Fibroblast of skin of right biceps (primary cell): ENCODE data around the gene RTN4RL1.

Experiments
- DNase-seq: peaks from one replicate; pipeline ENCODE4 v3.0.0-alpha.2; 2013

Gene RTN4RL1

GRCh38 chr17:1946021-1946932, 78.9 kb downstream of the RTN4RL1 start:
- DNase-seq = no peak

- no peak for DNase-seq
Measured at GRCh38 chr17:1945621-1946020, 79.5 kb downstream of the RTN4RL1 start.

GRCh38 chr17:1943436-1943831, 81.7 kb downstream of the RTN4RL1 start:
- no peak for DNase-seq

GRCh38 chr17:1942666-1943435, 82.3 kb downstream of the RTN4RL1 start:
- DNase-seq = no peak

GRCh38 chr17:1942066-1942365, 83.1 kb downstream of the RTN4RL1 start:
- DNase-seq = no peak

- DNase-seq = no peak
Measured at GRCh38 chr17:1941272-1942065, 83.7 kb downstream of the RTN4RL1 start.

- no peak for DNase-seq
Measured at GRCh38 chr17:1940810-1941185, 84.3 kb downstream of the RTN4RL1 start.

- DNase-seq = no peak
Measured at GRCh38 chr17:1939981-1940809, 84.9 kb downstream of the RTN4RL1 start.

GRCh38 chr17:1937461-1937860, 87.7 kb downstream of the RTN4RL1 start:
- DNase-seq = no peak

- no peak for DNase-seq
Measured at GRCh38 chr17:1936766-1937165, 88.4 kb downstream of the RTN4RL1 start.

- DNase-seq = no peak
Measured at GRCh38 chr17:1934901-1935300, 90.2 kb downstream of the RTN4RL1 start.

- no peak for DNase-seq
Measured at GRCh38 chr17:1933875-1934715, 91.0 kb downstream of the RTN4RL1 start.

- DNase-seq = peak; percentile 30
Measured at GRCh38 chr17:1931844-1932579, 93.1 kb downstream of the RTN4RL1 start.

- DNase-seq = no peak
Measured at GRCh38 chr17:1930337-1930645, 94.8 kb downstream of the RTN4RL1 start.

GRCh38 chr17:1928976-1929375, 96.2 kb downstream of the RTN4RL1 start:
- no peak for DNase-seq

GRCh38 chr17:1920948-1921351, 104.2 kb downstream of the RTN4RL1 start:
- DNase-seq = no peak

- no peak for DNase-seq
Measured at GRCh38 chr17:1919201-1919600, 105.9 kb downstream of the RTN4RL1 start.

- DNase-seq = no peak
Measured at GRCh38 chr17:1918346-1919162, 106.6 kb downstream of the RTN4RL1 start.

- no peak for DNase-seq
Measured at GRCh38 chr17:1916963-1917715, 108.0 kb downstream of the RTN4RL1 start.
